ENCODE data around the gene RUBCNL.
A peak's percentile ranks its signal among the peaks of the same experiment; 100 is the strongest.

The RUBCNL gene

DNA sequence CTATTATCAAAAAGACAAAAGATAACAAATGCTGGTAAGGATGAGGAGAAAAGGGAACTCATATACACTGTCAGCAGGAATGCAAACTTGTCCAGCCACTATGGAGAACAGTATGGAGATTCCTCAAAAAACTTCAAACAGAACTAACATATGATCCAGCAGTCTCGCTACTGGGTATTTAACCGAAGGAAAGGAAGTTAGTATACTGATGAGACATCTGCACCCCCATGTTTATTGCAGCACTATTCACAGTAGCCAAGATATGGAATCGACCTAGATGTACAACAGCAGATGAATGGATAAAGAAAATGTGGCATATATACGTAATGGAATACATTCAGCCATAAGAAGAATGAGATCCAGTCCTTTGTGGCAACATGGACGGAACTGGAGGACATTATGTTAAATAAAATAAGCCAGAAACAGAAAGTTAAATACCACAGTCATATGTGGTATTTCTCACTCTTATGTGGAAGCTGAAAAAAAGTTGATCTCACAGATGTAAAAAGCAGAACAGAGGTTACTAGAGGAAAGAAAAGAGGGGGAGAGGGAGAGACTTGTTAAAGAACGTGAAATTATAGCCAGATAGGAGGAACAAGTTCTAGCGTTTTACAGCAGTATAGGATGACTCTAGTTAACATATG lies 83.2 kb downstream of the RUBCNL start:
- DNase-seq (ENCODE audit: low read depth): no peak
- H3K4me3 ChIP-seq (ENCODE audit: control insufficient read depth, low read depth, low read length): no peak overlapping the region
- TF ChIP-seq, protein P1, sequence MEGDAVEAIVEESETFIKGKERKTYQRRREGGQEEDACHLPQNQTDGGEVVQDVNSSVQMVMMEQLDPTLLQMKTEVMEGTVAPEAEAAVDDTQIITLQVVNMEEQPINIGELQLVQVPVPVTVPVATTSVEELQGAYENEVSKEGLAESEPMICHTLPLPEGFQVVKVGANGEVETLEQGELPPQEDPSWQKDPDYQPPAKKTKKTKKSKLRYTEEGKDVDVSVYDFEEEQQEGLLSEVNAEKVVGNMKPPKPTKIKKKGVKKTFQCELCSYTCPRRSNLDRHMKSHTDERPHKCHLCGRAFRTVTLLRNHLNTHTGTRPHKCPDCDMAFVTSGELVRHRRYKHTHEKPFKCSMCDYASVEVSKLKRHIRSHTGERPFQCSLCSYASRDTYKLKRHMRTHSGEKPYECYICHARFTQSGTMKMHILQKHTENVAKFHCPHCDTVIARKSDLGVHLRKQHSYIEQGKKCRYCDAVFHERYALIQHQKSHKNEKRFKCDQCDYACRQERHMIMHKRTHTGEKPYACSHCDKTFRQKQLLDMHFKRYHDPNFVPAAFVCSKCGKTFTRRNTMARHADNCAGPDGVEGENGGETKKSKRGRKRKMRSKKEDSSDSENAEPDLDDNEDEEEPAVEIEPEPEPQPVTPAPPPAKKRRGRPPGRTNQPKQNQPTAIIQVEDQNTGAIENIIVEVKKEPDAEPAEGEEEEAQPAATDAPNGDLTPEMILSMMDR (IDR thresholded peaks at IDR 0.05; ENCODE audit: control insufficient read depth, insufficient read depth, low read depth, low read length, missing control alignments): no peak

DNA sequence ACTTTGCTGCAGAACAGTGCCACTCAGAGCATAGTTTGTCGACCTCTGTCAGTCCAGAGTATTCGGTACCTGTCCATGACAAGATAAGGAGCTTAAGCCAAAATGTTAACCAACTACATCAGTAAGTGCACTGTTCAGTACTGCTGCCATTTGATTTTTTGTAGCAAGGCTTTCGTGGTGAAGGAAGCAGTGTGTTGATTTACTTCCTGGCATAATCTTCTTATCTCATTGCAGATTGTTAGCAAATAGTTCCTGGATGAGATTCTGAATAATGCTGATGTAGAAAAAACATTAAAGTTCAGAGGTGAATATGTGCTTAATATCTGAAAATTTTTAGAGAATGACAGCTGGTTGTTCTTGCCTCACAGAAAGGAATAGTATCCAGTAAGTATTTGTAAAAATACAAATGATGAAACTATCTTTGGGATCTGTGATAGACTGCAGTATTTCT lies 89.7 kb downstream of the RUBCNL start:
- no peak for DNase-seq (ENCODE audit: low read depth)
- TF ChIP-seq, protein P1 (IDR thresholded peaks at IDR 0.05; ENCODE audit: control insufficient read depth, insufficient read depth, low read depth, low read length, missing control alignments): no peak
- H3K4me3 ChIP-seq (ENCODE audit: control insufficient read depth, low read depth, low read length): no peak overlapping the region

DNA sequence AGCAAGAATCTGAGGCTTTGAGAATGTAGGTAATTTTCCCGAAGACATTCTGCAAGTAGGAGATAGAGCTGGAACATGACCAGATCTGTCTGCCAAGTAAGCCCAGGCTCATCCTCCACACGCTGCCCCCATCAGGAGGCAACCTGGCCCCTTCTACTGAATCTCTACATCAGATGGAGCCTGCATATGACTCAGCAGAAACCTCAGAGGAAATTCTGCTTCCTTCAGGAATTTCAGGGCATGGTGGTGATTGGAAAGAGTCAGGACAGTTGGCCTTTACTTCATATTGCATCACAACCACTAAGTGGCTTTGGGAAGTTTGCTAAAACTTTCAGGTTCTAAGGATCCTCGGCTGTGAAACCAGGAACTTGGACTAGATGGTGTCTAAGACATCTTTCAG lies 90.1 kb downstream of the RUBCNL start:
- H3K4me3 ChIP-seq (ENCODE audit: control insufficient read depth, low read depth, low read length): no peak overlapping the region
- DNase-seq (ENCODE audit: low read depth): peak; percentile 87
- TF ChIP-seq, protein P1 (IDR thresholded peaks at IDR 0.05; ENCODE audit: control insufficient read depth, insufficient read depth, low read depth, low read length, missing control alignments): peak; percentile 4

DNA sequence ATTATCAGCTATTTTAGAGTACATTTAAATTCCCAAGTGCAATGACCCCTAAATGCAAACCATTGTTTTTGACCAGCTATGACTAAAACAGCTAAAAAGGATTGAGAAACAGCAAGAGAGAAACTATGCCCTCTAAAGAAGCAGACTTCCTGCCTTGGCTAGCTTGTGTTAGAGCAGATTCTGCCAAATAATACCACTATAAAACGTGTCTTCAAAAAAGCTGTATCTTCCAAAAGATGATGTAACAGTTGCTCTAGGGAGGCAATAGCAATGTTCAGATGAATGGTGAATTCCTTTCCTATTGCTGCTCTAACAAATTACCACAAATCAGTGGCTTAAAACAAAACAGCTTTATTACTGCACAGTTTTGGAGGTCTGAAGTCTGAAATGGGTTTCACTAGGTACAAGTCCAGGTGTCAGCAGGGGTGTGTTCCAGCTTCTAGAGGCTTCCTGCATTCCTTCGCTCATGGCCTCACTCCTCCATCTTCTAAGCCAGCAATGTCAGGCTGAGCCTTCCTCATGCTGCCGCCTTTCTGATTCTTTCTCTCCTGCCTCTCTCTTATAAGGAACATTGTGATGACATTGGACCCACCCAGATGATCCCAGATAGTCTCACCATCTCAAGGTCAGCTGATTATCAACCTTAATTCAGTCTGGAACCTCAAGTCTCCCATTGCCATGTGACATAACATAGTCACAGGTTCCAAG lies 90.8 kb downstream of the RUBCNL start:
- no peak overlapping the region for H3K4me3 ChIP-seq (ENCODE audit: control insufficient read depth, low read depth, low read length)
- TF ChIP-seq, protein P1 (IDR thresholded peaks at IDR 0.05; ENCODE audit: control insufficient read depth, insufficient read depth, low read depth, low read length, missing control alignments): no peak

DNA sequence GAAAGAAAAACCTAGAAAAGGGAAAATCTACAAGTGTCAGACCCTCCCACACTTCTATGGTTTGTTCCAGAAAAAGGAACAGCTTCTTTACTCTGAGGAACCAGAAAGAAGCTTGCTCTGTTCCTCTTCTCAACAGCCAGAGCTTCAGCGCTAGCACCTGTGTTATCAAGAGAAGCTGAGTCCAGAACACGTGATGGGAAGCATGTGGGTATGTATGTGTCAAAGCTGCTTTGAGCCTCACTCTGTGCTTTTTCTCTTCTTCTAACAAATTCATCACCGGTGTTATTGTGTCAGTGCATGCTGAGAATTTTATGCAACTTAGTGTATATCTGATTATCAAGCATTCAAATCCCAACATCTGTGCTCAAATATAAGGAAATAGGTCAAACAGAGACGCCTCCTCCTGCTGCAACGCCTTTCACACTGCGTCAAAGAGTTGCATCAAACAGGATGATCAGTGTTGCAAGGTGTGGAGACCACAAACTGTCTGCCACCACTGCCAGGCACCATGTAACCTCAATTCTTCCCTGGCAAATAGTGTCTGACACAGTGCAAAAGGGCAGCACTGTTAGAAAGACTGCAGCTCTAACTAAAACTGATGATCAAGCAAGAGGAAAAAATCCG lies 91.4 kb downstream of the RUBCNL start:
- TF ChIP-seq, protein P1 (IDR thresholded peaks at IDR 0.05; ENCODE audit: control insufficient read depth, insufficient read depth, low read depth, low read length, missing control alignments): no peak
- DNase-seq (ENCODE audit: low read depth): peak; percentile 63
- H3K4me3 ChIP-seq (ENCODE audit: control insufficient read depth, low read depth, low read length): no peak overlapping the region

More for the DNA sequence above, 90.8 kb downstream of the RUBCNL start:
- DNase-seq (ENCODE audit: low read depth): peak; percentile 98

DNA sequence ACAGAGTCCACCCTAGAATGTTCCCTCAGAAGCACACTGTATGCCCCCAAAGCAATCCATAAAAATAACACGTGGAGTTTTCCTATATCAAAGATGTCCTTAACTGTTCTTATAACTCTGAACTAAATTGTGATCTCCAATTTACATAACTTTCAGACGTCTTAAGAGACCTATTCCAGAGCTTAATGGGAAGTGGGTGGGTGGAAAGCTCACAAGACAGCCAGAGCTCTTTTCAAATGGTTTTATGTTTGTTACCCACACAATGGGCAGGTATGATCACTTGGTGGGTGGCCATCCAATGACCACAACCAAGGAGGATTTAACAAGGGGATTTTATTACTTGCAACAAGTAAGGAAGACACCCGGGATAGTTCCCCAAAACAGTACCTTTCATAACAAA lies 93.6 kb downstream of the RUBCNL start:
- H3K4me3 ChIP-seq (ENCODE audit: control insufficient read depth, low read depth, low read length): no peak overlapping the region
- TF ChIP-seq, protein P1 (IDR thresholded peaks at IDR 0.05; ENCODE audit: control insufficient read depth, insufficient read depth, low read depth, low read length, missing control alignments): no peak
- DNase-seq (ENCODE audit: low read depth): no peak
